HG03159 (cell line): Measurements from ENCODE around the gene DDI2.

Source experiments
- ATAC-seq: cut with Tn5 transposase; IDR thresholded peaks from one replicate; pipeline ENCODE4 v1.9.1; 2021; ENCODE audit warnings: mild to moderate bottlenecking, moderate library complexity; ENCODE audit not compliant: unreplicated experiment

DDI2 gene

DNA sequence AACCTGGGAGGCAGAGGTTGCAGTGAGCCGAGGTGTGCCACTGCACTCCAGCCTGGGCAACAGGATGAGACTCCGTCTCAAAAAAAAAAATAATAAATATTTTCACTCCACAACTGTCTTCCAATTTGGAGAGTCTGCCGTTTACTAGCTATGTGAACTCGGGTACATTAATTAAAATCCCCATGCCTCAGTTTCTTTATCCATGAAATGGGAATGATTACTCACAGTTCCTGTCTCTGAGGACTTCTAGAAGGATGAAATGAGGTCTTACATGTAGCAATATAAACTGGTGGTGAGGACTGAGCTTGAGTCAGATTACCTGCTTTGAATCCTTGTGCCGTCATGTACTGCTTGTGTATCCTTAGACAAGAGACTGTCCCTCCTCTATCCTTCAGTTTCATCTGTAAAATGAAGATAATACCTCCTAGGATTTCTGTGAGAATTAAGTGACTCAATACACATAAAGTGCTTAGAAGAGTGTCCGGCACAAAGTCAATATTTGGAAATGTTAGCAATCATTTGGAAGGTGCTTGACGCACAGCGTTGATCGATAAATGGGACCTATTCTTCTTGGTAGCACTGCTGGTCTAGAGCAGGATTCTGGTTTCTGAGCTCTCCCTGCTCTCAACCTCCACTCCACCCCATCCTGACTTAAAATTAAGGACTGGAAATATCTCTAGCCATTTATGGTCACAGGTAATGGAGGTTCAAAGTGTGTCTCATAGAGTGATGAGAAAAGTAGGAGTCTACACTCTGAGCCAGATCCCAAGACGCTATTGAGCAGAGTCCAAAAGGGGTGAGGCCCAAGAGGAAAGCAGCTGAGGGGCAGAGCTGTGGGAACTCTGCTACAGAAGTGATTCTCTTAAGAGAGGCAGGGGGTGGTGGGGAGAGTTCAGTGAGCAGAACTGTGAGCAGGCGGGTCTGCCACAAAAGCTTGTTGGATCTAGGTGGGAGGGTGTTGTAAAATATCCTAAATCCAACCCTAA, 11.6 kb upstream of the DDI2 start:
- ATAC-seq = no peak

DNA sequence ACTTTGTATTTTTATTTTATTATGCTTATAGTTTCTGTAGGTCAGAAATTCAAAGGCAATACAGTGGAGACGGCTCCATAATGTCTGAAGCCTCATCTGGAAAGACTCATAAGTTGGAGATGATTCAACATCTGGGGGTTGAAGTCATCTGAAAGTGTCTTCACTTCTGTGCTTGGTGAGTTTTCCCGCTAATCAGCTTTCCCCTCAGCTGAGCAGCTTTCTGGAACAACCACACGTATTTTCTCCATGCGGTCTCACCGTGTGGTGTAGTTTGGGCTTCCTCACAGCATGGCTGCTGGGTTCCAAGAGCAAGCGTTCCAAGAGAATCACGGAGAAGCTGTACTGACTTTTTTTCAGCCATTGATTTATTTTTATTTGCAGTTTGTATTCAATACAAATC, 7.6 kb upstream of the DDI2 start:
- no peak for ATAC-seq

- ATAC-seq = no peak
These were observed 7.1 kb upstream of the DDI2 start for GRCh38 chr1:15610167-15610566.

DNA sequence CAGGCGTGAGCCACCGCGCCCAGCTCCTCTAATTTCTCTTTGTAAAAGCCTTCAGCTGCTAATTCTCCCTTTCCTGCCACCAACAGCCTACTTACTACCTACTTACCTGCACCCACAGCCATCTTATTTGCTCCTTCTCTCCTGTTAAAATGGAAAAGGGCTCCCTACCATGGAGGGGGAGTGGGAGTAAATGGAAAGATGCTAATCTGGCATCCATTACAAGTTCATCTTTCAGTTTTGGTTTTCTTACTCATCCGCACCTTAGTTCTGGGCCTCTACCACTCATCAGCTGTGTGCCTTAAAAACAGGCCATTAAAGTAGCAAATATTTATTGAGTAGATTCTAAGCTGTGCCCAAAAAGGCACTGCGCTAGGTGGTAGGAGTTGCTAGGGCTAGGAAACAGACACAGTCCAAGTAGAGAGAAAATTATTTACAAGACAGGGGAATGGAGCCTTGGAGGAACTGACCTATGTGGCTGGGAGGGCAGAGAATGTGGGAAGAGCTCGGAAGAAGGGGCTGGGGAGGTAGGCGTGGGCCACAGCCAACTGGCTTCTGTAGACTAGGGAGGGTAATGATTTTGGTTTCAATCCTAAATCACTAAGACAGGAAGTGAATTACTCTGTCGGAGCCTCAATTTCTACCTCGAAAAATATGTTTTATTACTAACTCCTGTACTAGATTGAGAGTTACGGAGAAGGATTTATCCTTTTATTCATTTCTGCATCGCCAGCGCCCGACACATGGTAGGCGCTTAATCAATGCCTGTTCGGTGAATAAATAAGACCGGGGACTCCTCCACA, 685 bp upstream of the DDI2 start:
- ATAC-seq = peak; percentile 22

DNA sequence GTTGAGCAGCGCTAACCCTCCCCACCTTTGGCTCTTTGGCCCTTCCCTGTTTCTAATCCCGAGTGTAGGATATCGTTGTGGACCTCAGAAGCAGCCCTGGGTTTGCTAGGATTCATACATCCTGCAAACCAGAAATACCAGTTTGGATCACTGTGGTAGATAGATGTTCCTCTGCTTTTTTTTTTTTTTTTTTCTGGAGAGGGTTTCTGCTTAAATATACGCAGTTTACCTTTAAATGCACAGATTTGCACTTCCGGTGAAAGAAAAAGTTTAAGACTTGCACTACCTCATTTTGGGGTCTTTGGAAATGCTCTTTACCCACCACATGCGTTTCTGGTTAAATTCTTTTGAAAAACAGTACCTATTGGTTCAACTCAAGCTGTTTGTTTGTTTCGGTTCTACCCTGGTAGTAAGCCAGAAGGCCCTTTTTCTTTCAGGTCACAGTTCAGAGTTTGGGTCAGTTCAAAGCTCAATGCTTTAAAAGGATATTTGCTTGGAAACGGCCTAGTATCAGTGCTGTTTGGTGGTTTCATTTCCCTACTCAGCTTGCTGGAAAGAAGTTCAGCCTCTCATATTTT, 908 bp downstream of the DDI2 start:
- peak; percentile 48 for ATAC-seq

GRCh38 chr1:15618655-15619525, 1.6 kb downstream of the DDI2 start:
- no peak for ATAC-seq

GRCh38 chr1:15620155-15620545, 2.9 kb downstream of the DDI2 start:
- no peak for ATAC-seq

- ATAC-seq = no peak
These were observed 3.8 kb downstream of the DDI2 start for GRCh38 chr1:15620902-15621682.

DNA sequence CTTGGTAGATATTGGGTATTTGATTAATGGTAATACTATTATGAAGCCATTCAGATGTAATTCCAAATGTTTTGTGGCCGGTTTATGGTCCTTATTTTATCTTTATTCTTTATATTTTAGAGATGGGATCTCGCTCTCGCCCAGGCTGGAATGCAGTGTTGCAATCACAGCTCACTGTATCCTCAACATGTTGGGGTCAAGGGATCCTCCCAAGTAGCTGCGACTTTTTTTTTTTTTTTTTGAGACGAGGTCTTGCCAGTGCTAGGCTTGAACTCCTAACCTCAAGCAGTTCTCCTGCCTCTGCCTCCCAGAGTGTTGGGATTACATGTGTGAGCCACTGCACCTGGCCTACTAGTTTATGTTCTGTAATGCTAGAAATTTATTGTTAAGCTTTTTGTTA, 4.7 kb downstream of the DDI2 start:
- ATAC-seq = no peak

DNA sequence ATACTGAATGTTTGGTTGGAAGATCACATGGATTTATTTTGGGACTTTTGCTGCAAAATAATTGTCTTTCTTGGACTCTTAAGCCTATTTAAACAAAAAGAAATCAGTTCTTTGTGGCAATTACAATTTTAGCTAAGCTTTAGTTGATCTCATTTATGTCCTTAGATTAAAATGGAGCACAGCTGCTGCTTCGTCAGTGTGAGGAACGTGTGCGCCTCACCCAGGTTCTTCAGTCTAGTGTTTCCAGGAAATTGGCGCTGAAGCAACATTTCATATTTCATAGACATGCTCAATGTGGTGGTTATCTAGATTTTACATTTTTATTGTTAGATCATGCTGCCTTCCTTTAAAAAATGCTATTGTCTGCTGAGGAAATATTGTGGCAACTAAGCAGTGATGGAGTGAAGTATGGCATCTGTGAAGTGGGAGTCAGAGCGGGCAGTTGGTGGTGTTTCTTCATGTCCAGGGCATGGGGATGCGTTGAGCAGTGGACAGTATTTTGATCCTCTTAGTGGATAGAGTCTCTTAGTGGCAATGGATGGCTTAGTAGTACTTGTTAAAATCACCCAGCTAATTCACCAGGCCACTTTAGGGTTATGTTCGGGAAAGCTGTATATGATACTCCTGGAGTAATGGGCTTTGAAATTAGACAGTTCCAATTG, 5.6 kb downstream of the DDI2 start:
- no peak for ATAC-seq

DNA sequence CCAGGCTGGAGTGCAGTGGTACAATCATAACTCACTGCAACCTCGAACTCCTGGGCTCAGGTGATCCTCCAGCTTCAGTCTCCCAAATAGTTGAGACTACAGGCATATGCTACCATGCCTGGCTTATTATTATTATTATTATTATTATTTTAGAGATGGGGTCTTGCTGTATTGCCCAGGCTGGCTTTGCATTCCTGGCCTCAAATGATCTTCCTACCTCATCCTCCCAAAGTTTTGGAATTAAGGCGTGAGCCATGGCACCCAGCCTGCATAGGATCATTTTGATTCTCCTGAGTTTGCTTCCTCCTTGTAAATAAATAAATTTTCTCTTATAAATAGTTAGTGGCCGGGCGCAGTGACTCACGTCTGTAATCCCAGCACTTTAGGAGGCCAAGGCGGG, 6.2 kb downstream of the DDI2 start:
- ATAC-seq = no peak

DNA sequence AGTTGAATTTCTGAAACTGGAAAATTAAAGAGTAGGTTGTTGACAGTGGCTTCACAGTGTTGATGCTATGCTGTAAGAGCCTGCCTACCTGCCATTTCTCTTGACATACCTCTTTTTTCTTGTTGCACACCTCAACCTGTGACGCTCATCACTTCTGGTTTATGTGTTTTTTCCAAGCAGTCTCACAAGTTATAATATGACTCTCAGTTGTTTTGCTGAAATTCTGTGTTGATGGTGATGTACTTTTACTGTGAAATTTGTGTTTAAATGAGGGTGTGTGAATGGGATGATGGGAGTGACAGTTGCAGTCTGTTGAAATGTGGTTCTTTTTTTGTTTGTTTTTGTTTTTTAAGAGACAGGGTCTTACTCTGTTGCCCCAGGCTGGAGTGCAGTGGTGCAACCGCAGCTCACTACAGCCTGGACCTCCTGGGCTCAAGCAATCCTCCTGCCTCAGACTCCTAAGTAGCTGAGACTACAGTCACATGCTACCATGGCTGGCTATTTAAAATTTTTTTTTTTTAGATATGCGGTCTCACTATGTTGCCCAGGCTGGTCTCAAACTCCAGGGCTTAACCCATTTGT, 7.0 kb downstream of the DDI2 start:
- no peak for ATAC-seq

GRCh38 chr1:15625056-15625917, 8.0 kb downstream of the DDI2 start:
- ATAC-seq = no peak

DNA sequence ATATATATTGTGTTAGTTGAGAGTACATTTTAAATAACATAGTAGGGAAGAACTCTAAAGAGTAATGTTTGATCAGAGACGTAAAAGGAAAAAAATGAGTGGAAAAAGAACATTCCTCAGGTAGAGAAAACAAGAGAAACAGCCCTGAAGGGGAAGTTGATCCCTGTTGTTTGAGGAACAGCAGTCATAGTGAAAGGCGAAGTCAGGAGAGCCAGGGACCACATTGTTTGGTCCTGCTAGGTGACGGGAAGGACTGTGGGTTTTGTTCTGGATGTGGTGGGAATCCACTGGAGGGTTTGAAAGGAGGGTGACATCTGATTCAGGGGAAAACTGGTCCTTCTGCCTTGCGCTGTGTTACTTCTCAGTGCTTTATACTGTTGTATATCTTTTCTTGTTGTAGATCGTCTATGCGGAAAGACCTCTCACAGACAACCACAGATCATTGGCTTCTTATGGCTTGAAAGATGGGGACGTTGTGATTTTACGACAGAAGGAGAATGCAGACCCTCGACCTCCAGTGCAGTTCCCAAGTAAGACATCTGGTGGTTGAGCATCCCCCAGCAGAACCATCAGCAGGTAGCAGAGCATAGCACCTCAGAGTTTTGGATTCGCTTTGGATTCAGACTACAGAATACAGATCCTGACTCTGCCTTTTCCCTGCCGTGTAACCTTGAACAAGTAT, 9.2 kb downstream of the DDI2 start:
- ATAC-seq = no peak

DNA sequence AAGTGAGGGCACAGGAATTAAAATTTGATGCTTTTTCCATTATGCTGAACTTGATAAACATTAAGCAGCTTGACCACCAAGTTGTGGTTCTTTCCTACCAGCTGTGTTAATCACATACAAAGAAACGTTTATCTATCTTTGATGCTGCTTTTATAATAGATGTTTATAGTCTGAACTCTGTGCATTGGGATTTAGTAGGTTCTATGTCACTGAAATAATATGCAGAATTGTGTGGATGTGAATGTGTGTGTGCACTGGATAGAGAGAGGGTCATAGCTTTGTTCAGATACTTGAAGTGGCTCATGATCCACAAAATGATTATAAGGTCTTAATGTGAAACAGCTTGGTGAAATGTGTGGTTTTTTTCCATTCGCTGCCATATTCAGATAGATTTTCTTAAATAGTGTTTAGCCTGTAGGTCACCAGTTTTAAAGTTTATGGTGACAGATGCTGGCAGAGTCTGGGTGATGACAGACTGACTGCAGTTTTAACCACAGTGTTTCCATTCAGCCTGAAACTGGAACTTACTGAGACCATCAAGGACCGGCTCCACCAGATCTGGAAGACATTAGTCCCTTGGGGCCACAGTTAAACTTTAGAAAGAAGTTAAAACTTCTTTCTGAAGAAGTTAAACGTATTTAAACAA, 10.2 kb downstream of the DDI2 start:
- peak; percentile 89 for ATAC-seq

DNA sequence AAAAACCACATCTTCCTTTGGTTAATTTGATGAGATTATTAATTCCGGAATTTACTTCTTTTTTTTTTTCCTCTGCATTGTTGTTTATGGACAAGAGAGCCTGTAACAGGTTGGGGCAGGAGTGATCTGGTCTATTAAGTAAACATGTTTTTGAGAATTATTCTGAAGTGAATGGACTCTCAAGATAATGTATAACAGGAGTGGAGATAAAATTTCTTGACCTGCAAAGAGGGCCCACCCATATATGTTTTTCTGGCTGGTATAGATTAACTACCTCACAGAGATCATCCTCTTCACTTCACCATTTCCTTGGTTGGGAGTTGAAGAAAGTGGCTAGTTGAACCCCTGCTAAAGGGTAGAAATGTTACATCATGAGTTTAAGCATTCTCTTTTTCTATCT, 10.7 kb downstream of the DDI2 start:
- ATAC-seq = peak; percentile 13
